ENCODE data around the gene MRPL36. TPM values are rescaled to one million over a fixed set of nuclear protein-coding genes. Genes with fewer than 3 reads are reported as not detected.
A peak's percentile ranks its signal among the peaks of the same experiment; 100 is the strongest.

MRPL36 gene
- total RNA-seq, 1 experiment from 2014 or later = 83.8 TPM

DNA sequence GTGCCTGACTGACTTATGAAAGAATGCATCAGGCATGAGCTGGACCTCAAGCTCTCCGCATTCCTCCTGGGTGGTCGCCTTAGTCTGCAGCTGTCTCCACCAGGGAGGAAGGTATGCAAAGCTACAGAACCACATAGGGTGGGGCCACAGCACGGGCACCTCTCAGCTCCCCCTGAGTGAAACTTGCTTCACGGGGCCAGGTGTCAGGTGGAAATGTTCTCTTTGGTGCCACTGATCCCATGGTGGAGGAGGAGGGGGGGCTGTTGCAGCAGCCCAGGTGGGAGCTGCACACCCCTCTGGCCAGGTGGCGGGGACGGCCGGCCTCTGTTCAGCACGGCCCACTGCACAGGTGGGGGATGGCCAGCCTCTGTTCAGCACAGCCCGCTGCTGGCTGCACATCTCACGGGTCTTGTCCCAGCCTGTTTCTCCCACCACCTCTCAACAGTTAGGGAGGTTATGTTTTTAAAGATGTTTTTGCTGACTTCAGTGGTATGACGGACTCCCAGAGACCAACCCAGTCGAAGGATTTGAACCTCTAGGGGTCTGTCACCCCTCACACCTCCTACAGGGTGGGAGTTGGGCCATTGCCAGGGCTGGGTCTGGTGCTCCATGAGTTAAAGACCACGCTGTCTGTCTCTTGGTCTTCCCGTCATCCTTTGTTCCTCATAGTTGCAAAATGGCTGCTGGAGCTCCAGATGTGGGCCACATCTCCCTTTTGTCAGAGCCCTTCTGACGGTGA is 34.3 kb downstream of the MRPL36 start:
- Histone ChIP-seq H3K4me3 (ENCODE audit: insufficient read depth, low read depth, low read length) (no peak overlapping the region), H3K36me3 (replicated peaks; ENCODE audit: control insufficient read depth, insufficient read depth, low read length) (no peaks in the 10 kb centered on the region), H3K27me3 (ENCODE audit: control insufficient read depth, insufficient read depth, low read length) (no peaks in the 10 kb centered on the region)
- peak; percentile 61 for DNase-seq

DNA sequence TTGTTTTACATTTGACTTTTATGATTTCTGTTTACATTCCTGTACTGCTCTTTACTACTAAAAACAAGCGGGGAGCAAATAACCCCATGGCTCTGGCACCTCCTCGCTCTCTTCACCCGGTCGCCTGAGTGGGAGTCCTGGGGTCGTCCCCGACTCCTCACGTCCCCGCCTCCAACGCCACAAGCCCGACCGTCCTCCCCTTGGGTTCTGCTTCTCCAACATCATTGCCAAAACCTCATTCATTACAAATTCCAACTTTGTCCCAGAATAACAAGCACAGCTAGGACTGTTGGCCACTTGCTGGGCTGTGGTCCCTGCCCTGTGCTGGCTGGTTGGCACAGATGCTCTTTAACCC is 35.1 kb downstream of the MRPL36 start:
- no peaks in the 10 kb centered on the region for H3K27me3 ChIP-seq (ENCODE audit: control insufficient read depth, insufficient read depth, low read length)
- H3K4me3 ChIP-seq (ENCODE audit: insufficient read depth, low read depth, low read length) = no peak overlapping the region
- DNase-seq = no peak
- H3K36me3 ChIP-seq (replicated peaks; ENCODE audit: control insufficient read depth, insufficient read depth, low read length) = no peaks in the 10 kb centered on the region

DNA sequence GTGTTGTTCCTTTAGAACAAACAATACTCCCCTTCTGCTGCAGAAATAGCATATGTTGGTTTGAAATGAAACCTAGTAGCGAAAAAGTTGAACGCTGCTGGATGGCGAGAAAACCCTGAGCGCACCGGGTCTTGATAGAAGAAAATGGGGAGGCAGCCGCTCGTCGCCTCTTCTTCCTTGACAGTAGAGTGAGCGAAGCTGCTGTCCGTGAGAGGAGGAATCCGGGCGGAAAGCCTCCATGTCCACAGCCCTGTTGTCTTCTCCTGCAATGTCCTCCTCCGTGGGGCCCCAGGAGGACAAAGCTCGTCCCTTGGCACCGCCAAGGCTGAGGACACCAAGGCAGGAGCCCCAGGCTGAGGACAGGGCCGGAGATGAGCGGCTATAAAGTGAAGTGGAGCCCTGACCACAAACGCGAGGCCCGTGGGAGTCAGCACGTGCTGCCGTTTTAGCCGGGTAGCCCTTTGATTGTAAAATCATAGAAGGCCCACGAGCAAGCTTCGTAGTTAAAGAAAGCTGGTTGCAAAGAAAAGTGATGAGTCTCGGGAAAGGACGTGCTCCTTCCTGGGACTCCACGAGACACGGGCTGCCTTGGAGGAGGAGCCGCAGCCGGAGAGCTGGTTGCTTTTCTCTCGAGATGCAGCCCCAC is 35.6 kb downstream of the MRPL36 start:
- H3K36me3 ChIP-seq (replicated peaks; ENCODE audit: control insufficient read depth, insufficient read depth, low read length) = no peaks in the 10 kb centered on the region
- DNase-seq = peak; percentile 61
- no peaks in the 10 kb centered on the region for H3K27me3 ChIP-seq (ENCODE audit: control insufficient read depth, insufficient read depth, low read length)
- no peak overlapping the region for H3K4me3 ChIP-seq (ENCODE audit: insufficient read depth, low read depth, low read length)

DNA sequence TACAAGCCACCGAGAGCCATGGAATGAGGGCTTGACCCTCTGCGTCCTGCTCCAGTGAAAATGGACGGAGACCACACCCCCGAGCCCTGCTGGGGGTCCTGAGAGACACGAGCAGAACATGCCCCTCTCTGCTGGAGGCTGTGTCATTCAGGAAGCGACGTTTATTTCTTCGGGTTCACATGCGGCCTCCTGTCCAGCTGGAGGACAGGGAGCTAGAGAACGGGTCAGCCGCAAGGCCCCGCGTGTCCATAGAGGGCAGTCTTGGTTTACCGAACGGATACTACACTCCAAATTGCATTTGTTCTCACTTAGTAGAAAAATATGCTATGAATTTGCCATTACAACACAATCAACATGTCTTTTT is 36.1 kb downstream of the MRPL36 start:
- DNase-seq = peak; percentile 91

DNA sequence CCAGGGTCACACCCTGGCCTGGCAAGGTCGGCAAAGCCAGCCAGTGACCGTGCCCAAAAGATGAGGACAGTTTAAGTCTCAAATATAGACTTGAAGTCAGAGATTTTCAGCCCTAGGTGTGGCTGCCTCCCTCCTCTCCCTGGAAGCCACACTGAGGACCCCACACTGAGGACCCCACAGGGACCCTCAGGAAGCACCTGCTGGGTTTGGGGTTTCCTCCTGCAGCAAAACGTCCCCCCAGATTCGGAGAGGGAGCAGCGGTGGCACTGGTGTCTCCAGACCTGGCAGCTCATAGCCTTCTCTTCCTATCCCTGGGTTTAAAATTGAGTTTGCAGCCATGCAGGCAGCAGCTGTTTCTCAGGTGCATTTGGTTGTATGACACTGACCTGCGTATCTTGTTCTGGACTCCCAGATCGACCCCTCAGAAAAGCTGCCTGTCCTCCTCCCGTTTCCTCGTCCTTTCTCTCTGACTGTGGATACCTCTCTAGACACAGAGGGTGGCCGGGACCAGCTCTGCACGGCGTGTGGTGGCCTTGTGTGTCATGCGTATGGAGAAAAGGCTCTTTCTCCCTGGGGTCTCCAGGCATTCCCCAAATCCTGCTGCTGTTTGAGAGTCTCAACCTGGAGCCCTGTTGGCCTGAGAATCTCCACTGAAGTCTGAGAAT is 36.6 kb downstream of the MRPL36 start:
- DNase-seq = no peak
- Histone ChIP-seq H3K27me3 (ENCODE audit: control insufficient read depth, insufficient read depth, low read length) (no peaks in the 10 kb centered on the region), H3K36me3 (replicated peaks; ENCODE audit: control insufficient read depth, insufficient read depth, low read length) (no peaks in the 10 kb centered on the region), H3K4me3 (ENCODE audit: insufficient read depth, low read depth, low read length) (no peak overlapping the region)

More for the DNA sequence above, 36.1 kb downstream of the MRPL36 start:
- H3K4me3 ChIP-seq (ENCODE audit: insufficient read depth, low read depth, low read length) = no peak overlapping the region
- H3K27me3 ChIP-seq (ENCODE audit: control insufficient read depth, insufficient read depth, low read length) = no peaks in the 10 kb centered on the region
- H3K36me3 ChIP-seq (replicated peaks; ENCODE audit: control insufficient read depth, insufficient read depth, low read length) = no peaks in the 10 kb centered on the region

DNA sequence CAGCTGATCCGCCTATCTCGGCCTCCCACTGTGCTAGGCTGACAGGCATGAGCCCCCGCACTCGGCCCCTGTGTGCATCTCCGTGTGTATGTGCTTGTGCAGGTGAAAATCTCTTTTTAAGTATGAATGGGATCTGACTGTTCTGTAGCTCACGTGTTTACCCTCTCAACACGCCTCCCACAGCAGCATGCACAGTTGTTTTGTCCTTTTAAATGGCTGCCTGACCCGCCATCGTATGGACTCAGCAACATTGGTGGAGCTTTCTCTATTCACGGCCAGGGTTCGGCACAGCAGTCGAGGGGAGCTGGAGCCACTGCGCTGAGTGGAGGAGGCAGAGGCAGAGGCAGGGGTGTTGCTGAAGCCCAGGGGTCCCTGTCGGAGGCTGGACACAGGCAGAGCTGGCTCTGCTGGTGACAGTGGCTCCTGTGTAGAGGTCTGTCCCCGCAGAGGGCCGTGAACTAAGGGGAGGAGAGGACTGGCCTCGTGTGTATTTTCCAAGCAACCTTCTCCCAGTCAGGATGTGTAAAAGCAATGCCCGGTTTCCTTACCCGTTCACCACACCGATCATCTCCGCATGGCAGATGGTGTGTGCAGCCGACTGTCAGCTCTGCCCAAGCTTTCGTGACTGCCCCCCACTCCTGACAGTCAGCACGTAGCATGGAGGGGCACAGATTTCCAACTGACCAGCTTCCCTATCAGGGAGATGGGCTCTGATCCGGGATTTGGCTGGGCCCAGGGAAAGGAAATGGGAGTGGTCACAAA is 37.3 kb downstream of the MRPL36 start:
- Histone ChIP-seq H3K4me3 (ENCODE audit: insufficient read depth, low read depth, low read length) (no peak overlapping the region), H3K27me3 (ENCODE audit: control insufficient read depth, insufficient read depth, low read length) (no peaks in the 10 kb centered on the region)
- peak; percentile 35 for DNase-seq

DNA sequence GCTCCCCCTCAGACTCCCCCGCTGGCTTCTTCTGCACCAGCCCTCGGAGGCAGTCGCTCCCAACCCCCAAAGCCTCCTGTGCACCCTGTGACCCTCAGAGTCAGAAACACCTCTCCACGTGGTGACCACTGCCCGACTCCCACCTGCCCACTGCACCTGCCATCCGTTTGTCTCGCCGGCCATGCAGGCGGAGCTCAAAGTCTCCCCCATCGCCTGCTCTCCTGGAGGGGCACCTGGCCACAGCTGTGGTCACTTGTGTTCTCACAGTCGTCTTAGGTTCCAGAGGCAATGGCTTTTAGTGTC is 38.2 kb downstream of the MRPL36 start:
- Histone ChIP-seq H3K27me3 (ENCODE audit: control insufficient read depth, insufficient read depth, low read length) (no peaks in the 10 kb centered on the region), H3K4me3 (ENCODE audit: insufficient read depth, low read depth, low read length) (no peak overlapping the region), H3K36me3 (replicated peaks; ENCODE audit: control insufficient read depth, insufficient read depth, low read length) (no peaks in the 10 kb centered on the region)
- no peak for DNase-seq

More for the DNA sequence above, 37.3 kb downstream of the MRPL36 start:
- H3K36me3 ChIP-seq (replicated peaks; ENCODE audit: control insufficient read depth, insufficient read depth, low read length) = no peaks in the 10 kb centered on the region

DNA sequence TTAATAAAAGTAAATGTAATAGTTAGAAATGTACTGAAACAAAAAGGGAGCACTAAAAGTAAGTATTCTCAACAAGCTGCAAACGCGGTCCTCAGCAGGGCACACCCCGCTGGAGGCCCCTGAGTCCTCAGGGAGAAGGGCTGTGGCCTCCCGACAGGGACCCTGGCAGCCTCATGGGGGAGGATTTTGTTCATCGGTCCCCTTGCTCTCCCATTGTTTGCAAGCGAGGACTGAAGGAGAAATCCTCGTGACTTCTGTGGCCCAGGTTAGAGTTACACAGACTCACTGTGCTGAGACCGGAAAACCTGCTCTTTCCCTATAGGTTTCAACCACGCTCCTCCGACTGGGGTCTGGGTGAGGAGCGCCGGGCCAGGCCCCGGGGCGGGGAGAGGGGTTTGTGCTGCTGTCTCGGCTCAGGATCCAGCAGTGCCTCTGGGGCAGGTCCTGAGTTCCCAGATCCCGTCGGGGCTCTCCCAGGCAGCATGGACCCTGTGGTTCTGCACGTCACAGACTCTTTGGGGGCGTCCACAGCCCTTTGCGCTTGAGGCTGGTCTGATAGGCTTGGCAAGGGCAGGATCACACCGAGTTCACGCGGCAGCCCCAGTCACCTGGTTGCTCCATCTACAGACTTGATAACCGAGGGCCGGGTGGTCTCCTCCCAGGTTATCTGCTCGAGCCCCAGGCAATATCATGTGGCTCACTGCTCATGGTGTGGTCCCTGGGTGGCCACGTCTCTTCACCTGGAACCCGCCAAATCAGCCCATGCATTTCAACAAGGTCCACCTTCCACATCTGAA is 38.8 kb downstream of the MRPL36 start:
- DNase-seq = peak; percentile 71
- Histone ChIP-seq H3K4me3 (ENCODE audit: insufficient read depth, low read depth, low read length) (no peak overlapping the region), H3K27me3 (ENCODE audit: control insufficient read depth, insufficient read depth, low read length) (no peaks in the 10 kb centered on the region), H3K36me3 (replicated peaks; ENCODE audit: control insufficient read depth, insufficient read depth, low read length) (no peaks in the 10 kb centered on the region)

DNA sequence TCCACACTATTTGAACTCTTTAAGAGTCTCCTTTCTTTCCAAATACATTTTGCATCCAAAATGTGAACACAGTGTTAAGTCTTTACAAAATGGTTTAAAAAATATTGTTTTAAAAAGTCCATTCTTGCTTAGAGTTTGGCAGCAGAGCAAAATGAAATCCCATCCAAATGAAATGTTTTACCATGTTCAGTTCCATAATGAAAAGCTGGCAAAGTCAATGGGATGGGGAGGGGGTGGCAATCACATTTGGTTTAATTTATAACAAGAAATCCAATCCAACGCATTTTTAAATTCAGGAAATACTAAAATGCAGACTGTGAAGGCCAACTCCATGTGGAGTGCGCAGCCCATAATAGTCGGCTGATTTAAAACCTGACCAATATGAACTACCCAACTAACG is 39.4 kb downstream of the MRPL36 start:
- H3K27me3 ChIP-seq (ENCODE audit: control insufficient read depth, insufficient read depth, low read length) = no peaks in the 10 kb centered on the region

DNA sequence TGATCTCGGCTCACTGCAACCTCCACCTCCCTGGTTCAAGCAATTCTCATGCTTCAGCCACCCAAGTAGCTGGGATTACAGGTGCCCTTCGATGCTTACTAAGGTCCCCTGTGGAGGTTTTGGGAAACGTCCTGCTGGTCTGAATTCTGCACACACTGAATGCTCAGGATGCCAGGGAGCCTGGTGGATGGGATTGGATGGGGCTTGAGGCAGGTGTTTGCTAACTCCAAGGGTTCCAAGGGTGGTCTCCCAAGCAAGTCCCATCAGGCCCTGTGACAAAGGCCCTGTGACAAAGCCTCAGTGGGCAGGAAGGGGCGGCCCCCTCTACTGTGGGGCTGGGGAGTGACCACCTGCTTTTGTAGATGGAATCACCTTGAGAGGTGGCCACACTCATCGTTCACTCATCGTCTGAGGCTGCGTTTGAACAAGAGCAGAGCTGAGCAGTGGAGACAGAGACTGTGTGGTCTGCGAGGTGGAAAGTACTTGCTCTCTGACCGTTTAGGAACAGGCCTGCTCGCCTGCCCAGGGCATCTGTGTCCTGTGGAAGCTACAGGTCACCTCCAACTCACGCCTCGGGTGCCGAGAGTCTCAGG is 40.2 kb downstream of the MRPL36 start:
- no peak overlapping the region for H3K4me3 ChIP-seq (ENCODE audit: insufficient read depth, low read depth, low read length)
- DNase-seq = peak; percentile 50
- H3K36me3 ChIP-seq (replicated peaks; ENCODE audit: control insufficient read depth, insufficient read depth, low read length) = no peaks in the 10 kb centered on the region
- no peaks in the 10 kb centered on the region for H3K27me3 ChIP-seq (ENCODE audit: control insufficient read depth, insufficient read depth, low read length)

More for the DNA sequence above, 39.4 kb downstream of the MRPL36 start:
- H3K4me3 ChIP-seq (ENCODE audit: insufficient read depth, low read depth, low read length) = no peak overlapping the region
- no peak for DNase-seq
- H3K36me3 ChIP-seq (replicated peaks; ENCODE audit: control insufficient read depth, insufficient read depth, low read length) = no peaks in the 10 kb centered on the region

DNA sequence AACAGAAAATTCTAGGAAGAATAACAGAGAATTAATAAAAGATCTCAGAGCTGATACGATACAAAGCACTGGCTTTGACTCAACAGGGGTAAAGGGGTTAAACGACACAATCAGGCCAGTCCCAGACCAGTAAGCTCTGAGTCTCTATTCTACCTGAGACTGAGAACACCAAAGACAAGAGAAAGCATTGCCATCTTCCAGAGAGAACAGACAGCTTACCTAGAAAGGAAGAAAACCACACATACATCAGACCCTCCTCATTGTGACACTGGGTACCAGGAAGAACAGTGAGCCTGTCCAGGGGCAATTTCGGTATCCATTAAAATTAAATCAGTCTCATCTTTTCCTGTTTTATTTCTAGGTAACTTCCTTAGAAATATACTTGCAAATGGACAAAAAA is 41.1 kb downstream of the MRPL36 start:
- Histone ChIP-seq H3K36me3 (replicated peaks; ENCODE audit: control insufficient read depth, insufficient read depth, low read length) (no peaks in the 10 kb centered on the region), H3K27me3 (ENCODE audit: control insufficient read depth, insufficient read depth, low read length) (no peaks in the 10 kb centered on the region), H3K4me3 (ENCODE audit: insufficient read depth, low read depth, low read length) (no peak overlapping the region)
- DNase-seq = no peak

DNA sequence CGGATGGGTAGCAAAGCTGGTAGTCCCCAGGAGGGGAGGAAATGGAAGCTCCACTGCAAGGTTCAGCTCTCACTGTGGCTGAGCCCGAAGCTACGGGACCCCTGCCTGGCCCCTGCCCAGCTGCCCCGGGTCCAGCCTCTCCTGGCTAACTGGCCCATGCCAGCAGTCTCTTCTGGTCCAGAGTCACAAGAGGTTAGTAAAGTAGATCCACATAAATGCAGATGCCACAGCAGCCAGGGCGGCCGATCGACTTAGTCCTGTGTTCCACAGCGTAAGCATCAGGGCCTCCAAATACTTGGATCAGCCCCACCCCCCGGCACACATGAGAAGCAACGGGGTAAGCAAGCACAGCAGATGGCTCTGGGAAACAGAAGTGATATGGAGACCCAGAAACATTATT is 42.1 kb downstream of the MRPL36 start:
- Histone ChIP-seq H3K27me3 (ENCODE audit: control insufficient read depth, insufficient read depth, low read length) (no peaks in the 10 kb centered on the region), H3K4me3 (ENCODE audit: insufficient read depth, low read depth, low read length) (no peak overlapping the region), H3K36me3 (replicated peaks; ENCODE audit: control insufficient read depth, insufficient read depth, low read length) (no peaks in the 10 kb centered on the region)
- DNase-seq = peak; percentile 38

DNA sequence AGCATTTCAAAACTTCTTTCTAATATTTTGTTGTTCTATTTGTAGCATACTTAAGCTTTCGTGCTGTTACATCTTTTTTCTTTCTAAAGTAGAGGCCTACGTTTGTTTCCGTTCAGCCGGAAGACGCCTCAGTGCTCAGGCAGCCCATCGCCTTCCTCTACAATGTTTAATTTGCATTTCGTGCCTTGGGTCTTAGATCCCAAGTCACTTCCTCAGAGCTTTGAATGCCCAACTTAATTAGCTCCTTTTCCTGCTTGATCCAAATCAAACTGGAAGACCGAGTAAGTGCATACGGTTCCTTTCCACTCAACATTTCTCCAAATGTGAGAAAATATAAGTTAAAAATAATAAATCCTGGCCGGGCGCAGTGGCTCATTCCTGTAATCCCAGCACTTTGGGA is 43.2 kb downstream of the MRPL36 start:
- peak; percentile 58 for DNase-seq
- H3K27me3 ChIP-seq (ENCODE audit: control insufficient read depth, insufficient read depth, low read length) = no peaks in the 10 kb centered on the region
- no peak overlapping the region for H3K4me3 ChIP-seq (ENCODE audit: insufficient read depth, low read depth, low read length)
- H3K36me3 ChIP-seq (replicated peaks; ENCODE audit: control insufficient read depth, insufficient read depth, low read length) = no peaks in the 10 kb centered on the region

Measured in H7 (cell line).